ENCODE results near the gene DCHS2. TPM values are rescaled to one million over a fixed set of nuclear protein-coding genes. Genes with fewer than 3 reads are reported as not detected.

Gene DCHS2
- total and polyA plus RNA-seq, 10 of the 15 experiments (the other 5 are each of a cell fraction or from before 2014, with no cell fraction given), result 0.01 to 0.31 (median 0.06) TPM; not detected in 3

- ChIA-PET POLR2A (interaction anchor here (1.8 kb wide), 1 partner anchor 9 kb away, joined by 4 read pairs; no protein-coding TSS in a partner anchor), SMC1A (ENCODE audit: uncharacterized antibody, unreplicated experiment) (interaction anchor here (1.0 to 2.5 kb wide), 6 partner anchors 9 to 87 kb away, joined by 3 to 8 read pairs (median 4); no protein-coding TSS in a partner anchor), RAD21 (ENCODE audit: unreplicated experiment) (interaction anchor here (0.8 to 1.7 kb wide), 4 partner anchors 9 to 90 kb away, joined by 3 to 7 read pairs (median 4); no protein-coding TSS in a partner anchor), CTCF (interaction anchor here (0.8 to 1.8 kb wide), 4 partner anchors 8 to 87 kb away, joined by 3 to 7 read pairs (median 4); no protein-coding TSS in a partner anchor)
- Histone ChIP-seq H3K9me3 (replicated peaks; ENCODE audit: control insufficient read depth, insufficient read depth, low read length) (no peaks in the 10 kb centered on the region), H3K79me2 (ENCODE audit: control insufficient read depth, insufficient read depth, low read length) (no peaks in the 10 kb centered on the region), H3K9ac (ENCODE audit: control insufficient read depth, insufficient read depth, low read length) (peak overlapping the region; percentile 65), H3K27me3 (replicated peaks in 1 of 2; ENCODE audit: control insufficient read depth in 2 of 2, insufficient read depth in 2 of 2, low read length in 1 of 2) (0 out of 4 replicates have a peak, but pooled peaks cover 0 to 2% of the 10 kb centered on the region in 2 experiments), H3K4me2 (ENCODE audit: control insufficient read depth, insufficient read depth) (peak overlapping the region; percentile 99), H4K20me1 (ENCODE audit: control insufficient read depth, insufficient read depth) (no peaks in the 10 kb centered on the region), H2AFZ (ENCODE audit: control insufficient read depth, low read depth, low read length) (peak overlapping the region; percentile 55), H3K4me1 (ENCODE audit: control insufficient read depth, insufficient read depth, low read length) (peaks cover 17% of the 10 kb centered on the region), H3K27ac (ENCODE audit: control insufficient read depth, insufficient read depth) (no peak overlapping the region; the same call in 1 of the 2 replicates), H3K36me3 (ENCODE audit: control insufficient read depth in 2 of 2, insufficient read depth in 2 of 2, low read length in 1 of 2) (no peaks in the 10 kb centered on the region), H3K4me3 (peak overlapping the region; percentile 78)
- TF ChIP-seq BCL3 (IDR thresholded peaks at IDR 0.05; ENCODE audit: borderline replicate concordance, insufficient read depth, low read depth, low read length, poor library complexity, severe bottlenecking) (no peak), CTCF (IDR thresholded peaks at IDR 0.05 in 2 of 3, conservative IDR thresholded peaks at IDR 0.05 in 1 of 3; ENCODE audit: control insufficient read depth in 2 of 3, extremely low read depth in 1 of 3, insufficient read depth in 1 of 3, low read depth in 3 of 3, low read length in 3 of 3) (peak in 1 of 3 experiments; percentile 13; a peak in 2 of 6 replicates)
- BruUV-seq (replicated peaks), result no TSS peak
- intact Hi-C loops (cut with micrococcal nuclease; ENCODE audit: unreplicated experiment) (loop anchor here (5.0 kb wide), 2 partner anchors 56 to 86 kb away; no protein-coding TSS in a partner anchor), in situ Hi-C loops (cut with MboI) (no loop called here)
- no peak for DNase-seq (ENCODE audit: low read depth, low spot score)
- no peak for FAIRE-seq
- WGBS (ENCODE audit: insufficient coverage, insufficient replicate concordance, low lambda C conversion rate, missing lambda C conversion rate), result 7% methylated on average over 10 of the region's 10 CpGs
- ATAC-seq, result peak; percentile 63
Observed at GRCh38 chr4:154416190-154416547, 75.4 kb downstream of the DCHS2 start.

Measured in GM12878 (cell line).